Measurements from ENCODE around the gene GFRA1.

The GFRA1 gene

GRCh38 chr10:116101616-116102315 lies 171.2 kb downstream of the GFRA1 start:
- DNase-seq (ENCODE audit: low spot score): no peak

- DNase-seq (ENCODE audit: low spot score): no peak
Observed at GRCh38 chr10:116100984-116101383, 172.0 kb downstream of the GFRA1 start.

- DNase-seq (ENCODE audit: low spot score): no peak
Observed at GRCh38 chr10:116099023-116099420, 174.0 kb downstream of the GFRA1 start.

- DNase-seq (ENCODE audit: low spot score): no peak
Observed at GRCh38 chr10:116098411-116099022, 174.5 kb downstream of the GFRA1 start.

GRCh38 chr10:116097239-116097784 lies 175.7 kb downstream of the GFRA1 start:
- no peak for DNase-seq (ENCODE audit: low spot score)

GRCh38 chr10:116096526-116096925 lies 176.5 kb downstream of the GFRA1 start:
- DNase-seq (ENCODE audit: low spot score): no peak

GRCh38 chr10:116094356-116094755 lies 178.7 kb downstream of the GFRA1 start:
- no peak for DNase-seq (ENCODE audit: low spot score)

- no peak for DNase-seq (ENCODE audit: low spot score)
Observed at GRCh38 chr10:116093031-116093430, 180.0 kb downstream of the GFRA1 start.

- no peak for DNase-seq (ENCODE audit: low spot score)
Observed at GRCh38 chr10:116088985-116089384, 184.0 kb downstream of the GFRA1 start.

- no peak for DNase-seq (ENCODE audit: low spot score)
Observed at GRCh38 chr10:116085323-116085722, 187.7 kb downstream of the GFRA1 start.

GRCh38 chr10:116084161-116084560 lies 188.8 kb downstream of the GFRA1 start:
- no peak for DNase-seq (ENCODE audit: low spot score)

GRCh38 chr10:116083226-116083762 lies 189.7 kb downstream of the GFRA1 start:
- DNase-seq (ENCODE audit: low spot score): no peak

- no peak for DNase-seq (ENCODE audit: low spot score)
Observed at GRCh38 chr10:116082762-116083161, 190.2 kb downstream of the GFRA1 start.

- DNase-seq (ENCODE audit: low spot score): no peak
Observed at GRCh38 chr10:116082206-116082605, 190.8 kb downstream of the GFRA1 start.

GRCh38 chr10:116080553-116080952 lies 192.5 kb downstream of the GFRA1 start:
- DNase-seq (ENCODE audit: low spot score): no peak

- no peak for DNase-seq (ENCODE audit: low spot score)
Observed at GRCh38 chr10:116079355-116079754, 193.7 kb downstream of the GFRA1 start.

GRCh38 chr10:116076621-116077020 lies 196.4 kb downstream of the GFRA1 start:
- no peak for DNase-seq (ENCODE audit: low spot score)

GRCh38 chr10:116073510-116073909 lies 199.5 kb downstream of the GFRA1 start:
- no peak for DNase-seq (ENCODE audit: low spot score)

- DNase-seq (ENCODE audit: low spot score): no peak
Observed at GRCh38 chr10:116073001-116073400, 200.0 kb downstream of the GFRA1 start.

GRCh38 chr10:116071453-116072148 lies 201.4 kb downstream of the GFRA1 start:
- no peak for DNase-seq (ENCODE audit: low spot score)

- no peak for DNase-seq (ENCODE audit: low spot score)
Observed at GRCh38 chr10:116070743-116071320, 202.2 kb downstream of the GFRA1 start.

- no peak for DNase-seq (ENCODE audit: low spot score)
Observed at GRCh38 chr10:116069856-116070255, 203.2 kb downstream of the GFRA1 start.
